GM10266 (cell line): ENCODE measurements around the gene BASP1.
"Not testable (repeated sequence)": the region's sequence is repeated elsewhere in the genome, so short reads cannot be mapped to it uniquely, and the experiment has no call there.

ENCODE experiments used
- DNase-seq: peaks from one replicate; pipeline ENCODE4 v3.0.0; 2012; ENCODE audit errors: extremely low spot score
- TF ChIP-seq, protein P1 (sequence below): IDR thresholded peaks from 2 replicates; pipeline ENCODE4 v1.5.1; 2012; ENCODE audit warnings: mild to moderate bottlenecking, low read depth; ENCODE audit not compliant: control insufficient read depth, insufficient read depth; ENCODE audit errors: missing control alignments

Gene BASP1

GRCh38 chr5:17309462-17309861 lies 92.0 kb downstream of the BASP1 start:
- DNase-seq = no peak
- TF ChIP-seq, protein P1, sequence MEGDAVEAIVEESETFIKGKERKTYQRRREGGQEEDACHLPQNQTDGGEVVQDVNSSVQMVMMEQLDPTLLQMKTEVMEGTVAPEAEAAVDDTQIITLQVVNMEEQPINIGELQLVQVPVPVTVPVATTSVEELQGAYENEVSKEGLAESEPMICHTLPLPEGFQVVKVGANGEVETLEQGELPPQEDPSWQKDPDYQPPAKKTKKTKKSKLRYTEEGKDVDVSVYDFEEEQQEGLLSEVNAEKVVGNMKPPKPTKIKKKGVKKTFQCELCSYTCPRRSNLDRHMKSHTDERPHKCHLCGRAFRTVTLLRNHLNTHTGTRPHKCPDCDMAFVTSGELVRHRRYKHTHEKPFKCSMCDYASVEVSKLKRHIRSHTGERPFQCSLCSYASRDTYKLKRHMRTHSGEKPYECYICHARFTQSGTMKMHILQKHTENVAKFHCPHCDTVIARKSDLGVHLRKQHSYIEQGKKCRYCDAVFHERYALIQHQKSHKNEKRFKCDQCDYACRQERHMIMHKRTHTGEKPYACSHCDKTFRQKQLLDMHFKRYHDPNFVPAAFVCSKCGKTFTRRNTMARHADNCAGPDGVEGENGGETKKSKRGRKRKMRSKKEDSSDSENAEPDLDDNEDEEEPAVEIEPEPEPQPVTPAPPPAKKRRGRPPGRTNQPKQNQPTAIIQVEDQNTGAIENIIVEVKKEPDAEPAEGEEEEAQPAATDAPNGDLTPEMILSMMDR = no peak

DNA sequence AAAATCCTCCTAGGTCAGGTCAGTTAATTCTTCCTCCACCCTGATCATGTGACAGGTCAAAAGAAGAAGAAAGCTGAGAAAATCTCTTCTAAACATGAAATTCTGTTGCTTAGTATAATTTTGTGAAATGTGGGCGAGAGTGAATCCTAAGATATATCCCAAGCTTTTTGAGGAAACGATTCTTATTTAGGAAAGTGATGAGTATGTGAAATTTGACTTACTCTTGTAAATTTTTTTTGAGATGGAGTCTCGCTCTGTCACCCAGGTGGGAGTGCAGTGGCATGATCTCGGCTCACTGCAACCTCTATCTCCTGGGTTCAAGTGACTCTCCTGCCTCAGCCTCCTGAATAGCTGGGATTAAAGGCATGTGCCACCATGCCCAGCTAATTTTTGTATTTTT lies 93.1 kb downstream of the BASP1 start:
- DNase-seq = not testable (repeated sequence)

DNA sequence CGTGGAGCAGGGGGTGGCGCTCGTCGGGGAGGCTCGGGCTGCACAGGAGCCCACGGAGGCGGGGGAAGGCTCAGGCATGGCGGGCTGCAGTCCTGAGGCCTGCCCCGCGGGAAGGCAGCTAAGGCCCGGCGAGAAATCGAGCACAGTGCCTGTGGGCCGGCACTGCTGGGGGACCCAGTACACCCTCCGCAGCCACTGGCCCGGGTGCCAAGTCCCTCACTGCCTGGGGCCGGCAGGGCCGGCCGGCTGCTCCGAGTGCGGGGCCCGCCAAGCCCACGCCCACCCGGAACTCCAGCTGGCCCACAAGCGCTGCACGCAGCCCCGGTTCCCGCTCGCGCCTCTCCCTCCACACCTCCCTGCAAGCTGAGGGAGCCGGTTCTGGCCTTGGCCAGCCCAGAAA lies 94.4 kb downstream of the BASP1 start:
- DNase-seq = not testable (repeated sequence)

DNA sequence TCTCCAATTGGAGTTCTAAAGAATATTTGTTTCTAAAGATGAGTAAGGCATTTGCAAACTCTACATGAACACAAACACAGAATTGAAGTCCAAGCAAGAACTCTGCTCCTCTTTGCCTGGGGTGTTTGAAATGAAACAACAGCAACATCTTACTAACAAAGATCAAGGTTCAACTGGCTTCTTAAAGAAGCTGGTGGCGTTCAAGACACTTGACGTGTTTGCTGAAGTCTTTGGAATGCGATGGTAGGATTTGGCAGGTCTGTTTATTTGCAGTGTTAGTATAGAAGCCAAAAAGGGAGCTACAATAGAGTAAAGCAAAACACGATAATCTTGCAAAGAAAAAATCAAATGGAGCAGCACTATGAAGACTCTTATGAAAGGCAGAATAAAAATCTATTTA lies 94.9 kb downstream of the BASP1 start:
- TF ChIP-seq, protein P1 = no peak
- no peak for DNase-seq

- peak; percentile 31 for DNase-seq
- TF ChIP-seq, protein P1 = no peak
Measured at GRCh38 chr5:17314907-17315471, 97.6 kb downstream of the BASP1 start.

DNA sequence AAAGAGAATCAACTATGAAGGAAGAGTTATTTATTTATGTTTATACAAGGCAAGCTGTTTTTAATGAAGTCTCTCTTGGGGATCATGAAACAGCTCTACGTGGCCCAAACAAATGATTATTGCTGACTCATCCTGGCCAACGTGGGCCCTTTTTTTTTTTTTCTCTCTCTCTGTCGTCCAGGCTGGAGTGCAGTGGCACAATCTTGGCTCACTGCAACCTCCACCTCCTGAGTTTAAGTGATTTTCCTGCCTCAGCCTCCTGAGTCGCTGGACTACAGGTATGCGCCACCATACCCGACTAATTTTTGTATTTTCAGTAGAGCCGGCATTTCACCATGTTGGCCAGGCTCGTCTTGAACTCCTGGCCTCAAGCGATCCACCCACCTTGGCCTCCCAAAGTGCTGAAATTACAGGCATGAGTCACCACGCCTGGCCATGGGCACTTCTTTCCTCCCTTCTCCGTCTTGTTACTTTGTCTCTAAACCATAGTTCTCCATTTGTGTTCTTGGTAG lies 98.3 kb downstream of the BASP1 start:
- no peak for DNase-seq
- TF ChIP-seq, protein P1 = no peak

GRCh38 chr5:17316970-17317459 lies 99.6 kb downstream of the BASP1 start:
- DNase-seq = peak; percentile 51
- TF ChIP-seq, protein P1 = no peak

GRCh38 chr5:17317473-17317872 lies 100.0 kb downstream of the BASP1 start:
- DNase-seq = peak; percentile 21
- TF ChIP-seq, protein P1 = no peak

- not testable (repeated sequence) for DNase-seq
Measured at GRCh38 chr5:17319095-17319494, 101.7 kb downstream of the BASP1 start.
